Activated effector memory CD4-positive, alpha-beta T cell treated with Interleukin-2 at 50 U/mL for 16 hours (primary cell): ENCODE data around the gene TTC31.

Source experiments
- DNase-seq: peaks from one replicate; pipeline ENCODE4 v3.0.0-alpha.2; 2020

Gene TTC31

GRCh38 chr2:74527741-74528140 lies 44.9 kb downstream of the TTC31 start:
- no peak for DNase-seq

GRCh38 chr2:74528600-74529356 lies 45.9 kb downstream of the TTC31 start:
- DNase-seq = no peak

GRCh38 chr2:74529357-74530238 lies 46.7 kb downstream of the TTC31 start, which contains the start of the genes AUP1 and HTRA2:
Gene AUP1 (minus strand): TSS chr2:74529706. CDS start chr2:74529629, 77 bp downstream.
Gene HTRA2 (plus strand): TSS chr2:74529933. CDS start chr2:74530007, 74 bp downstream.
- peak; percentile 83 for DNase-seq

- peak; percentile 29 for DNase-seq
These were observed 47.6 kb downstream of the TTC31 start for GRCh38 chr2:74530239-74531187.

- no peak for DNase-seq
These were observed 48.8 kb downstream of the TTC31 start for GRCh38 chr2:74531666-74532065.

GRCh38 chr2:74532222-74532621 lies 49.3 kb downstream of the TTC31 start:
- no peak for DNase-seq

GRCh38 chr2:74533464-74533863 lies 50.6 kb downstream of the TTC31 start:
- no peak for DNase-seq

GRCh38 chr2:74534411-74534810 lies 51.5 kb downstream of the TTC31 start:
- DNase-seq = no peak

- no peak for DNase-seq
These were observed 52.6 kb downstream of the TTC31 start for GRCh38 chr2:74535440-74535965.

- DNase-seq = no peak
These were observed 53.5 kb downstream of the TTC31 start for GRCh38 chr2:74536166-74536950.

GRCh38 chr2:74537140-74537539 lies 54.3 kb downstream of the TTC31 start:
- no peak for DNase-seq

GRCh38 chr2:74538881-74539339 lies 56.0 kb downstream of the TTC31 start:
- DNase-seq = no peak

- DNase-seq = no peak
These were observed 57.4 kb downstream of the TTC31 start for GRCh38 chr2:74540291-74540690.

GRCh38 chr2:74542978-74543377 lies 60.1 kb downstream of the TTC31 start:
- no peak for DNase-seq
